Thoracic aorta (tissue), 2 donors: Measurements from ENCODE around the gene APOBEC3H. TPM values are rescaled to one million over a fixed set of nuclear protein-coding genes. Genes with fewer than 3 reads are reported as not detected.

Source experiments
- ATAC-seq: fragments of 150-250 bp; one replicate; pipeline ENCODE4 v1.8.0; 2017; ENCODE audit warnings: low read depth; ENCODE audit not compliant: insufficient number of reproducible peaks, low FRiP score
- DNase-seq: peaks from one replicate; pipeline ENCODE4 v3.0.0-alpha.2; 2020; ENCODE audit warnings: low spot score
- H3K27ac ChIP-seq, 2 donors: fragments of 200-600 bp; sonication (generic); 1 replicate in 1 of 2; 2 replicates in 1 of 2; pipeline ENCODE4 v1.5.1; 2016; ENCODE audit warnings: mild to moderate bottlenecking in 2 of 2, moderate library complexity in 2 of 2
- H3K27me3 ChIP-seq: fragments of 200-600 bp; sonication (generic); replicated peaks from 2 replicates; pipeline ENCODE4 v1.6.0; 2016; ENCODE audit warnings: mild to moderate bottlenecking; ENCODE audit not compliant: insufficient read depth
- H3K36me3 ChIP-seq: fragments of 200-600 bp; sonication (generic); one replicate; pipeline ENCODE4 v1.5.1; 2016
- H3K4me1 ChIP-seq, 2 donors: fragments of 200-600 bp; sonication (generic); 1 replicate in 1 of 2; 2 replicates in 1 of 2; pipeline versions ENCODE4 v1.5.1 to v1.6.0; 2016; ENCODE audit warnings: low read depth in 2 of 2, mild to moderate bottlenecking in 1 of 2; ENCODE audit not compliant: control insufficient read depth in 1 of 2
- H3K4me3 ChIP-seq: fragments of 200-600 bp; sonication (generic); 2 replicates; pipeline ENCODE4 v1.5.1; 2016; ENCODE audit warnings: mild to moderate bottlenecking
- H3K9me3 ChIP-seq: fragments of 200-600 bp; sonication (generic); 2 replicates; pipeline ENCODE4 v1.5.1; 2016
- CTCF ChIP-seq: fragments of 200-600 bp; sonication (generic); IDR thresholded peaks from one replicate; pipeline ENCODE4 v1.5.1; 2019; ENCODE audit warnings: antibody characterized with exemption
- total RNA-seq, 2 donors: library from RNA; depleted of rRNA; stranded (reverse); fragments of >200 nt; gene quantifications; one replicate each; pipeline versions ENCODE4 v1.1.0 to v1.2.3, GENCODE V29; 2016

Gene APOBEC3H
- total RNA-seq, 2 donors from 2014 or later, result 1.6 TPM; not detected in 1

GRCh38 chr22:39114112-39114511, 17.1 kb downstream of the APOBEC3H start:
- Histone ChIP-seq H3K9me3 (no peaks in the 10 kb centered on the region), H3K27ac (no peak overlapping the region), H3K4me3 (no peak overlapping the region), H3K27me3 (no peaks in the 10 kb centered on the region), H3K36me3 (no peaks in the 10 kb centered on the region), H3K4me1 (no peaks in the 10 kb centered on the region)
- no peak for DNase-seq
- ATAC-seq, result no peak
- TF ChIP-seq CTCF, result no peak

DNA sequence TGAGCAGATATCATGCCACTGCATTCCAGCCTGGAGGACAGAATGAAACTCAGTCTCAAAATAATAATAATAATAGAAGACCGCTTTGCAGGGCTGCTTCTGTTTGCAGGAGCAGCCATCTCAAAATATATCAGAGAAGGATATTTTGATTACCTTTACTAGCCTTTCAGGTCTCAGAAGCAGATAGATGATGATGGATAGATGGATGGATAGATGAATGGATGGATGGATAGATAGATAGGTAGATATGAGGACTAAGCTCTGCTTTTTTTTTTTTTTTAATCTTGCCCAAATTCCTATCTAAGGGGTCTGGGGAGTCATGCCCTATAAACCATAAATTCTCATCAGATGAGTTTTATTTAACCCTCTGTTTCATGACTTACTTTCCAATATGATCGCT, 18.5 kb downstream of the APOBEC3H start:
- H3K9me3 ChIP-seq, result no peaks in the 10 kb centered on the region

DNA sequence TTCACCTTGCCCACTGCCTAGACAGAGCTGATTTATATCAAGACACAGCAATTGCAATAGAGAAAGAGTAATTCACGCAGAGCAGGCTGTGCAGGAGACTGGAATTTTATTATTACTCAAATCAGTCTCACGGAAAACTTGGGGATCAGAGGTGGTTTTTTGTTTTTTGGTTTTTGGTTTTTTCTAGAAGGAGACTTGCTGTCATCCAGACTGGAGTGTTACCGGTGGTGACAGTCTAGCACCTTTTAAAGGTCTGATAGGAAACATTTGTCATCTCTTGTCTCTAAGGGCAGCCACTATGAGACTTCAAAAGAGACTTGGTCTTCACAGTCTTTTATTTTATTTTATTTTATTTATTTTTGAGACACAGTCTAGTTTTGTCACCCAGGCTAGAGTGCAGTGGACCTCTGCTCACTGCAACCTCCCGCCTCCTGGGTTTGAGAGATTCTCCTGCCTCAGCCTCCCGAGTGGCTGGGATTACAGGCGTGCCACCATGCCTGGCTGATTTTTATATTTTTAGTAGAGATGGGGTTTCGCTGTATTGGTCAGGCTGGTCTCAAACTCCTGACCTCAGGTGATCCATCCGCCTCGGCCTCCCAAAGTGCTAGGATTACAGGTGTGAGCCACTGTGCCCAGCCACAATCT, 19.1 kb downstream of the APOBEC3H start:
- ATAC-seq (no peak), DNase-seq (no peak)
- Histone ChIP-seq H3K4me1 (no peaks in the 10 kb centered on the region), H3K36me3 (no peaks in the 10 kb centered on the region), H3K9me3 (no peaks in the 10 kb centered on the region), H3K4me3 (no peak overlapping the region), H3K27me3 (no peaks in the 10 kb centered on the region), H3K27ac (no peak overlapping the region)
- TF ChIP-seq CTCF, result no peak

More for the DNA sequence above, 18.5 kb downstream of the APOBEC3H start:
- no peak for TF ChIP-seq CTCF
- Histone ChIP-seq H3K36me3 (no peaks in the 10 kb centered on the region), H3K4me3 (no peak overlapping the region), H3K4me1 (no peaks in the 10 kb centered on the region), H3K27ac (no peak overlapping the region), H3K27me3 (no peaks in the 10 kb centered on the region)
- no peak for DNase-seq
- no peak for ATAC-seq

GRCh38 chr22:39117585-39118191, 20.6 kb downstream of the APOBEC3H start:
- no peak for DNase-seq
- TF ChIP-seq CTCF, result no peak
- no peaks in the 10 kb centered on the region for H3K4me1 ChIP-seq
- H3K9me3 ChIP-seq, result no peaks in the 10 kb centered on the region
- H3K36me3 ChIP-seq, result no peaks in the 10 kb centered on the region
- no peak for ATAC-seq
- H3K27ac ChIP-seq, result no peak overlapping the region
- H3K4me3 ChIP-seq, result no peak overlapping the region
- no peaks in the 10 kb centered on the region for H3K27me3 ChIP-seq

- no peak for DNase-seq
- Histone ChIP-seq H3K4me3 (no peak overlapping the region), H3K27ac (no peak overlapping the region), H3K36me3 (no peaks in the 10 kb centered on the region), H3K4me1 (no peaks in the 10 kb centered on the region), H3K27me3 (no peaks in the 10 kb centered on the region), H3K9me3 (no peaks in the 10 kb centered on the region)
- TF ChIP-seq CTCF, result no peak
- no peak for ATAC-seq
Measured at GRCh38 chr22:39120983-39121382, 23.9 kb downstream of the APOBEC3H start.
